ENCODE results near the gene TACC2.
"Not testable (repeated sequence)": the region's sequence is repeated elsewhere in the genome, so short reads cannot be mapped to it uniquely, and the experiment has no call there.

Gene TACC2

GRCh38 chr10:122194251-122194650, 205.3 kb downstream of the TACC2 start:
- no peak for TF ChIP-seq CTCF (IDR thresholded peaks at IDR 0.05; ENCODE audit: borderline replicate concordance, insufficient read depth, low read depth, low read length)

GRCh38 chr10:122196218-122196617, 207.3 kb downstream of the TACC2 start:
- H3K4me3 ChIP-seq (ENCODE audit: low read depth, low read length) = no peak overlapping the region
- TF ChIP-seq CTCF (IDR thresholded peaks at IDR 0.05; ENCODE audit: borderline replicate concordance, insufficient read depth, low read depth, low read length) = no peak

More at GRCh38 chr10:122194251-122194650, 205.3 kb downstream of the TACC2 start:
- no peak overlapping the region for H3K4me3 ChIP-seq (ENCODE audit: low read depth, low read length)

GRCh38 chr10:122197611-122198222, 208.8 kb downstream of the TACC2 start:
- TF ChIP-seq CTCF (IDR thresholded peaks at IDR 0.05; ENCODE audit: borderline replicate concordance, insufficient read depth, low read depth, low read length) = no peak
- no peak overlapping the region for H3K4me3 ChIP-seq (ENCODE audit: low read depth, low read length)

GRCh38 chr10:122198631-122199030, 209.7 kb downstream of the TACC2 start:
- no peak overlapping the region for H3K4me3 ChIP-seq (ENCODE audit: low read depth, low read length)
- no peak for TF ChIP-seq CTCF (IDR thresholded peaks at IDR 0.05; ENCODE audit: borderline replicate concordance, insufficient read depth, low read depth, low read length)

GRCh38 chr10:122199070-122199469, 210.1 kb downstream of the TACC2 start:
- no peak overlapping the region for H3K4me3 ChIP-seq (ENCODE audit: low read depth, low read length)
- TF ChIP-seq CTCF (IDR thresholded peaks at IDR 0.05; ENCODE audit: borderline replicate concordance, insufficient read depth, low read depth, low read length) = no peak

- TF ChIP-seq CTCF (IDR thresholded peaks at IDR 0.05; ENCODE audit: borderline replicate concordance, insufficient read depth, low read depth, low read length) = no peak
- no peak overlapping the region for H3K4me3 ChIP-seq (ENCODE audit: low read depth, low read length)
These were observed 210.7 kb downstream of the TACC2 start for GRCh38 chr10:122199689-122200088.

GRCh38 chr10:122201401-122201800, 212.4 kb downstream of the TACC2 start:
- no peak for TF ChIP-seq CTCF (IDR thresholded peaks at IDR 0.05; ENCODE audit: borderline replicate concordance, insufficient read depth, low read depth, low read length)
- H3K4me3 ChIP-seq (ENCODE audit: low read depth, low read length) = no peak overlapping the region

GRCh38 chr10:122203180-122203579, 214.2 kb downstream of the TACC2 start:
- H3K4me3 ChIP-seq (ENCODE audit: low read depth, low read length) = not testable (repeated sequence)

Data from GM12875 (cell line).